Ascending aorta (tissue), 2 donors: Measurements from ENCODE around the gene MDGA2. TPM values are rescaled to one million over a fixed set of nuclear protein-coding genes. Genes with fewer than 3 reads are reported as not detected.

Experiments used
- DNase-seq, 2 donors: peaks; one replicate each; pipeline ENCODE4 v3.0.0-alpha.2; 2019; ENCODE audit warnings: low spot score in 2 of 2
- H3K27ac ChIP-seq, 2 donors: fragments of 200-600 bp; sonication (generic); one replicate each; pipeline ENCODE4 v1.5.1; 2016 to 2017; ENCODE audit warnings: mild to moderate bottlenecking in 1 of 2
- H3K27me3 ChIP-seq: fragments of 200-600 bp; sonication (generic); one replicate; pipeline ENCODE4 v1.5.1; 2017
- H3K36me3 ChIP-seq, 2 donors: fragments of 200-600 bp; sonication (generic); one replicate each; pipeline ENCODE4 v1.5.1; 2016
- H3K4me1 ChIP-seq, 2 donors: fragments of 200-600 bp; sonication (generic); one replicate each; pipeline ENCODE4 v1.5.1; 2016 to 2017; ENCODE audit warnings: mild to moderate bottlenecking in 1 of 2
- H3K4me3 ChIP-seq, 2 donors: fragments of 200-600 bp; sonication (generic); one replicate each; pipeline ENCODE4 v1.5.1; 2016 to 2017; ENCODE audit warnings: mild to moderate bottlenecking in 1 of 2
- H3K9me3 ChIP-seq, 2 donors: fragments of 200-600 bp; sonication (generic); one replicate each; pipeline ENCODE4 v1.5.1; 2016
- CTCF ChIP-seq, 3 experiments: fragments of 200-600 bp in 2 of 3; fragments of 450-650 bp in 1 of 3; sonication (generic) in 2 of 3; IDR thresholded peaks; one replicate each; pipeline ENCODE4 v1.5.1; 2016 to 2019; ENCODE audit warnings: antibody characterized with exemption in 3 of 3, mild to moderate bottlenecking in 1 of 3, moderate library complexity in 1 of 3
- intact Hi-C: fragments of 100-400 bp; cut with DNase I; formaldehyde crosslinking; loops from one replicate; pipeline ENCODE4 v1.15.1; 2023
- total RNA-seq: library from RNA; depleted of rRNA; stranded (reverse); fragments of >200 nt; gene quantifications from one replicate; pipeline ENCODE4 v1.1.0, GENCODE V29; 2016

MDGA2 gene
- total RNA-seq, 1 donor from 2014 or later: not detected

GRCh38 chr14:47435331-47435965 lies 240.0 kb downstream of the MDGA2 start:
- no peak overlapping the region for H3K4me3 ChIP-seq
- no peak for TF ChIP-seq CTCF (IDR thresholded peaks at IDR 0.05)
- DNase-seq: no peak
- H3K9me3 ChIP-seq: no peaks in the 10 kb centered on the region
- no peaks in the 10 kb centered on the region for H3K27me3 ChIP-seq
- H3K4me1 ChIP-seq: no peaks in the 10 kb centered on the region
- no peaks in the 10 kb centered on the region for H3K36me3 ChIP-seq
- H3K27ac ChIP-seq: no peak overlapping the region
- intact Hi-C loops: no loop called here

GRCh38 chr14:47427629-47428028 lies 247.8 kb downstream of the MDGA2 start:
- Histone ChIP-seq H3K4me3 (no peak overlapping the region), H3K36me3 (no peaks in the 10 kb centered on the region), H3K27ac (no peak overlapping the region), H3K27me3 (no peaks in the 10 kb centered on the region), H3K4me1 (no peaks in the 10 kb centered on the region), H3K9me3 (no peaks in the 10 kb centered on the region)
- intact Hi-C loops: no loop called here
- TF ChIP-seq CTCF (IDR thresholded peaks at IDR 0.05): no peak
- no peak for DNase-seq

GRCh38 chr14:47425302-47425701 lies 250.1 kb downstream of the MDGA2 start:
- no peaks in the 10 kb centered on the region for H3K4me1 ChIP-seq
- intact Hi-C loops: no loop called here
- no peaks in the 10 kb centered on the region for H3K9me3 ChIP-seq
- TF ChIP-seq CTCF (IDR thresholded peaks at IDR 0.05): no peak
- H3K27ac ChIP-seq: no peak overlapping the region
- DNase-seq: no peak
- no peaks in the 10 kb centered on the region for H3K36me3 ChIP-seq
- H3K4me3 ChIP-seq: no peak overlapping the region
- no peaks in the 10 kb centered on the region for H3K27me3 ChIP-seq

GRCh38 chr14:47422191-47422590 lies 253.2 kb downstream of the MDGA2 start:
- no peaks in the 10 kb centered on the region for H3K27me3 ChIP-seq
- H3K4me3 ChIP-seq: no peak overlapping the region
- no peak for DNase-seq
- intact Hi-C loops: no loop called here
- H3K27ac ChIP-seq: no peak overlapping the region
- H3K9me3 ChIP-seq: no peaks in the 10 kb centered on the region
- no peaks in the 10 kb centered on the region for H3K4me1 ChIP-seq
- H3K36me3 ChIP-seq: no peaks in the 10 kb centered on the region
- no peak for TF ChIP-seq CTCF (IDR thresholded peaks at IDR 0.05)

GRCh38 chr14:47411523-47411922 lies 263.9 kb downstream of the MDGA2 start:
- no peak overlapping the region for H3K27ac ChIP-seq
- no peak for DNase-seq
- H3K4me1 ChIP-seq: no peaks in the 10 kb centered on the region
- H3K4me3 ChIP-seq: no peak overlapping the region
- TF ChIP-seq CTCF (IDR thresholded peaks at IDR 0.05): no peak
- H3K9me3 ChIP-seq: no peaks in the 10 kb centered on the region
- no peaks in the 10 kb centered on the region for H3K27me3 ChIP-seq
- no peaks in the 10 kb centered on the region for H3K36me3 ChIP-seq
- intact Hi-C loops: no loop called here

- no peaks in the 10 kb centered on the region for H3K9me3 ChIP-seq
- no peaks in the 10 kb centered on the region for H3K36me3 ChIP-seq
- no peak for DNase-seq
- no peaks in the 10 kb centered on the region for H3K27me3 ChIP-seq
- intact Hi-C loops: no loop called here
- no peak overlapping the region for H3K27ac ChIP-seq
- H3K4me3 ChIP-seq: no peak overlapping the region
- H3K4me1 ChIP-seq: no peaks in the 10 kb centered on the region
- TF ChIP-seq CTCF (IDR thresholded peaks at IDR 0.05): no peak
Observed at GRCh38 chr14:47392326-47392725, 283.1 kb downstream of the MDGA2 start.
